HepG2 (cell line): ENCODE measurements around the gene TNFRSF11A. TPM values are rescaled to one million over a fixed set of nuclear protein-coding genes. Genes with fewer than 3 reads are reported as not detected.

Experiments
- ATAC-seq: fragments of 200-7000 bp; cut with Tn5 transposase; 3 replicates; pipeline ENCODE4 v1.9.1; 2020; ENCODE audit warnings: mild to moderate bottlenecking, moderate library complexity
- BruUV-seq: library from RNA; stranded (reverse); fragments of 400-500 nt; replicated peaks from 2 replicates; lab custom pipeline; 2021; lab: Mats Ljungman, UMichigan
- CTCF ChIA-PET: fragments of 300-600 bp; formaldehyde crosslinking; extraction: SDS; loops from one replicate; lab custom pipeline; 2021; ENCODE audit warnings: low total read pairs, inconsistent platforms, low intra/inter-chr PET ratio; lab: Yijun Ruan, JAX
- POLR2A ChIA-PET: fragments of 350-600 bp; sonication (Branson Sonifier 250); formaldehyde crosslinking; loops from one replicate; lab custom pipeline; 2020; ENCODE audit warnings: antibody characterized with exemption, inconsistent platforms; lab: Yijun Ruan, JAX
- DNase-seq: peaks from one replicate; pipeline ENCODE4 v3.0.0-alpha.2; 2015; ENCODE audit warnings: low spot score
- FAIRE-seq: peaks from 3 replicates; lab custom pipeline; 2011; peaks lifted over from hg19 to GRCh38; lab: Jason Lieb, UNC
- H2AFZ ChIP-seq: one replicate; pipeline ENCODE4 v1.6.1; 2011; ENCODE audit warnings: low read length, inconsistent platforms
- H3K27ac ChIP-seq: fragments of 300-600 bp; 3 replicates; pipeline ENCODE4 v1.8.0; 2011; ENCODE audit warnings: mixed run types, mild to moderate bottlenecking, mixed read lengths, low read length, inconsistent platforms; ENCODE audit not compliant: insufficient read depth; ENCODE audit errors: extremely low read length
- H3K27me3 ChIP-seq, 2 experiments: fragments of 200-600 bp in 1 of 2; 2 replicates in 1 of 2; 3 replicates in 1 of 2; pipeline versions ENCODE4 v1.6.0 to v1.8.0; 2011; ENCODE audit warnings: low read length in 2 of 2, mild to moderate bottlenecking in 2 of 2, moderate library complexity in 2 of 2, inconsistent platforms in 1 of 2; ENCODE audit not compliant: insufficient read depth in 2 of 2, control insufficient read depth in 1 of 2
- H3K36me3 ChIP-seq, 2 experiments: fragments of 200-600 bp in 1 of 2; replicated peaks in 1 of 2; 2 replicates in 1 of 2; 3 replicates in 1 of 2; pipeline versions ENCODE4 v1.5.1 to v1.8.0; 2011; ENCODE audit warnings: low read length in 2 of 2, inconsistent platforms in 1 of 2; ENCODE audit not compliant: insufficient read depth in 2 of 2, control insufficient read depth in 1 of 2
- H3K4me1 ChIP-seq: 2 replicates; pipeline ENCODE4 v1.5.1; 2012; ENCODE audit warnings: low read length, inconsistent platforms; ENCODE audit not compliant: insufficient read depth
- H3K4me2 ChIP-seq: 2 replicates; pipeline ENCODE4 v1.6.0; 2011; ENCODE audit warnings: low read depth, low read length, inconsistent platforms
- H3K4me3 ChIP-seq, 3 experiments: fragments of 200-600 bp in 1 of 3; sonication (generic), shearing (Covaris generic) in 1 of 3; replicated peaks in 1 of 3; 2 replicates each; pipeline ENCODE4 v1.5.1; 2011 to 2016; ENCODE audit warnings: low read length in 3 of 3, inconsistent platforms in 2 of 3, low read depth in 2 of 3, mild to moderate bottlenecking in 2 of 3, control low read depth in 1 of 3, mixed read lengths in 1 of 3; ENCODE audit not compliant: insufficient read depth in 1 of 3
- H3K79me2 ChIP-seq: one replicate; pipeline ENCODE4 v1.6.1; 2011; ENCODE audit warnings: low read length, inconsistent platforms; ENCODE audit not compliant: insufficient read depth
- H3K9ac ChIP-seq: 2 replicates; pipeline ENCODE4 v1.6.0; 2011; ENCODE audit warnings: mild to moderate bottlenecking, low read depth, low read length, inconsistent platforms; ENCODE audit not compliant: insufficient read depth
- H3K9me3 ChIP-seq: 2 replicates; pipeline ENCODE4 v1.5.1; 2012; ENCODE audit warnings: mild to moderate bottlenecking, low read length
- H4K20me1 ChIP-seq: 2 replicates; pipeline ENCODE4 v1.6.0; 2011; ENCODE audit warnings: inconsistent platforms, mild to moderate bottlenecking, low read length, moderate library complexity; ENCODE audit not compliant: insufficient read depth
- DMAP1 ChIP-seq: IDR thresholded peaks from 2 replicates; pipeline ENCODE4 v1.6.1; 2016
- ETV5 ChIP-seq: IDR thresholded peaks from 2 replicates; pipeline ENCODE4 v1.6.1; 2018; ENCODE audit warnings: missing biosample characterization, missing genetic modification reagents, inconsistent platforms, borderline replicate concordance
- FOSL1 ChIP-seq: sonication (generic); formaldehyde crosslinking; IDR thresholded peaks from 2 replicates; pipeline ENCODE4 v1.9.0; 2021; ENCODE audit warnings: missing genetic modification reagents, borderline replicate concordance
- FOSL2 ChIP-seq: sonication (generic); formaldehyde crosslinking; IDR thresholded peaks from 2 replicates; pipeline ENCODE4 v1.4.0; 2020; ENCODE audit warnings: missing genetic modification reagents
- GABPA ChIP-seq, 2 experiments: IDR thresholded peaks; 2 replicates each; pipeline ENCODE4 v1.6.1; 2011 to 2016; ENCODE audit warnings: low read depth in 2 of 2, low read length in 1 of 2, missing biosample characterization in 1 of 2, missing genetic modification characterization in 1 of 2
- HNF1A ChIP-seq, 2 experiments: sonication (generic) in 1 of 2; formaldehyde crosslinking in 1 of 2; IDR thresholded peaks; 2 replicates each; pipeline versions ENCODE4 v1.4.0 to v1.6.1; 2016 to 2020; ENCODE audit warnings: borderline replicate concordance in 1 of 2, low read depth in 1 of 2, mild to moderate bottlenecking in 1 of 2, missing genetic modification reagents in 1 of 2
- HNF4G ChIP-seq, 2 experiments: sonication (generic) in 1 of 2; formaldehyde crosslinking in 1 of 2; IDR thresholded peaks; 2 replicates each; pipeline versions ENCODE4 v1.4.0 to v1.6.1; 2011 to 2020; ENCODE audit warnings: borderline replicate concordance in 2 of 2, low read depth in 2 of 2, mild to moderate bottlenecking in 2 of 2, low read length in 1 of 2, missing genetic modification reagents in 1 of 2, moderate library complexity in 1 of 2
- HNRNPLL ChIP-seq: fragments of 200-400 bp; formaldehyde crosslinking; IDR thresholded peaks from 2 replicates; pipeline ENCODE4 v1.6.1; 2017; ENCODE audit warnings: mild to moderate bottlenecking, low read depth, low read length; ENCODE audit not compliant: poor library complexity, severe bottlenecking
- HOMEZ ChIP-seq: IDR thresholded peaks from 2 replicates; pipeline ENCODE4 v1.6.1; 2016; ENCODE audit warnings: low read depth
- HOXA3 ChIP-seq: sonication (generic); formaldehyde crosslinking; IDR thresholded peaks from 2 replicates; pipeline ENCODE4 v1.5.0; 2020; ENCODE audit warnings: missing genetic modification reagents
- KLF12 ChIP-seq: sonication (generic); formaldehyde crosslinking; IDR thresholded peaks from 2 replicates; pipeline ENCODE4 v1.4.0; 2020; ENCODE audit warnings: missing genetic modification reagents, borderline replicate concordance
- LCORL ChIP-seq, 2 experiments: fragments of 450-650 bp in 1 of 2; sonication (generic) in 1 of 2; formaldehyde crosslinking in 1 of 2; IDR thresholded peaks; 2 replicates each; pipeline versions ENCODE4 v1.5.0 to v1.6.1; 2017 to 2020; ENCODE audit warnings: antibody characterized with exemption in 1 of 2, missing genetic modification reagents in 1 of 2
- PCBP2 ChIP-seq: fragments of 200-400 bp; formaldehyde crosslinking; optimal IDR thresholded peaks from 2 replicates; pipeline ENCODE3; 2018; ENCODE audit warnings: low read length, low read depth; ENCODE audit not compliant: poor library complexity, severe bottlenecking
- POLR2A ChIP-seq, 2 experiments: IDR thresholded peaks; 2 replicates each; pipeline ENCODE4 v1.6.1; 2011; ENCODE audit warnings: low read depth in 2 of 2, low read length in 2 of 2, mild to moderate bottlenecking in 1 of 2, moderate library complexity in 1 of 2; ENCODE audit not compliant: insufficient read depth in 1 of 2
- SUZ12 ChIP-seq: fragments of 150-350 bp; IDR thresholded peaks from 2 replicates; pipeline ENCODE4 v1.6.1; 2014; ENCODE audit warnings: low read depth, low read length
- ZBTB7B ChIP-seq: sonication (generic); formaldehyde crosslinking; IDR thresholded peaks from 2 replicates; pipeline ENCODE4 v1.4.0; 2020; ENCODE audit warnings: missing genetic modification reagents
- ZC3H13 ChIP-seq: sonication (generic); formaldehyde crosslinking; IDR thresholded peaks from 2 replicates; pipeline ENCODE4 v1.8.1; 2023; ENCODE audit warnings: mild to moderate bottlenecking, missing genetic modification reagents, moderate library complexity
- ZNF230 ChIP-seq: sonication (generic); formaldehyde crosslinking; IDR thresholded peaks from 2 replicates; pipeline ENCODE4 v1.4.0; 2020; ENCODE audit warnings: mild to moderate bottlenecking, missing genetic modification reagents
- WGBS: methylation state at CpG from one replicate; pipeline ENCODE4 v1.1.6; 2017; ENCODE audit warnings: low lambda C conversion rate; 5-methylcytosine and 5-hydroxymethylcytosine counted together
- in situ Hi-C: cut with HindIII; loops from 2 replicates; pipeline ENCODE4 v1.10.0; 2017; ENCODE audit warnings: low pct_unique_long_range_greater_than_20kb; ENCODE audit not compliant: extremely low pct_ligation_motif_present
- intact Hi-C: fragments of 100-400 bp; cut with micrococcal nuclease; formaldehyde crosslinking; loops from one replicate; pipeline ENCODE4 v1.10.0; 2022; ENCODE audit not compliant: unreplicated experiment
- polyA plus RNA-seq, 8 experiments: library from polyadenylated mRNA; depleted of rRNA in 3 of 8; stranded (reverse) in 7 of 8; unstranded in 1 of 8; fragments of >200 nt; fragmentation: Illumina TruSeq in 4 of 8; extraction: Trizol in 4 of 8; gene quantifications; 2 replicates each; pipeline versions ENCODE4 v1.2.1 to v1.2.3, GENCODE V29; 2011 to 2016; ENCODE audit warnings: low read depth in 4 of 8, missing spikeins in 1 of 8, mixed read lengths in 1 of 8; ENCODE audit not compliant: insufficient read depth in 1 of 8
- total RNA-seq, 5 experiments: library from RNA; depleted of rRNA; stranded (reverse); fragments of >200 nt; fragmentation: Illumina TruSeq; extraction: Trizol; gene quantifications; 2 replicates each; pipeline ENCODE4 v1.2.3, GENCODE V29; 2016; ENCODE audit warnings: low read depth in 1 of 5

The TNFRSF11A gene
- total and polyA plus RNA-seq, 2 of the 13 experiments (the other 11 are each of a cell fraction or from before 2014, with no cell fraction given), result 4.6 to 6.4 TPM

- ATAC-seq (peak; percentile 92), DNase-seq (peak; percentile 85), FAIRE-seq (peak; percentile 59)
- ChIA-PET POLR2A (interaction anchor here (0.9 to 2.9 kb wide), 14 partner anchors 15 to 435 kb away, joined by 3 to 31 read pairs (median 5); partner anchors contain the start of gene ZCCHC2), CTCF (no interaction called here)
- in situ Hi-C loops (no loop called here), intact Hi-C loops (no loop called here)
- Histone ChIP-seq H4K20me1 (no peaks in the 10 kb centered on the region), H3K79me2 (no peaks in the 10 kb centered on the region), H3K9me3 (no peaks in the 10 kb centered on the region), H3K27ac (peak overlapping the region; percentile 89), H3K4me1 (peaks cover 74% of the 10 kb centered on the region), H3K9ac (peak overlapping the region; percentile 61), H3K36me3 (no peaks in the 10 kb centered on the region), H2AFZ (peak overlapping the region; percentile 56), H3K27me3 (no peaks in the 10 kb centered on the region), H3K4me2 (peak overlapping the region; percentile 79), H3K4me3 (peak overlapping the region; percentile 39 to 55 (median 48))
- BruUV-seq, result TSS peak; percentile 70
- WGBS, result 0% methylated on average over 9 of the region's 9 CpGs
- peak; percentile 81 for TF ChIP-seq FOSL1 (CRISPR knock-in tag)
- 0 out of 2 replicates have a peak, but pooled peaks have one; percentile 8 for TF ChIP-seq HOMEZ (CRISPR knock-in tag)
- TF ChIP-seq ZNF230 (CRISPR knock-in tag), result no peak
- no peak for TF ChIP-seq PCBP2
- TF ChIP-seq SUZ12, result no peak
- TF ChIP-seq ZC3H13 (CRISPR knock-in tag), result no peak
- TF ChIP-seq POLR2A (IDR thresholded peaks at IDR 0.05; ENCODE audit: insufficient read depth in 1 of 2, low read depth in 2 of 2, low read length in 2 of 2), result 0 out of 4 replicates have a peak, but pooled peaks of 1 of the 2 experiments have one; percentile 17
- TF ChIP-seq ZBTB7B (CRISPR knock-in tag), result 0 out of 2 replicates have a peak, but pooled peaks have one; percentile 10
- no peak for TF ChIP-seq KLF12 (CRISPR knock-in tag)
- peak; percentile 64; the same call in 1 of the 2 replicates for TF ChIP-seq ETV5 (CRISPR knock-in tag)
- TF ChIP-seq HOXA3 (CRISPR knock-in tag), result no peak; the same call in 1 of the 2 replicates
- no peak for TF ChIP-seq LCORL (IDR thresholded peaks at IDR 0.05)
- no peak for TF ChIP-seq LCORL (CRISPR knock-in tag; IDR thresholded peaks at IDR 0.05)
- no peak for TF ChIP-seq HNRNPLL
- TF ChIP-seq HNF4G (IDR thresholded peaks at IDR 0.05; ENCODE audit: borderline replicate concordance, low read depth, low read length), result peak; percentile 32; the same call in 1 of the 2 replicates
- no peak for TF ChIP-seq HNF4G (CRISPR knock-in tag; IDR thresholded peaks at IDR 0.05; ENCODE audit: borderline replicate concordance, low read depth)
- 0 out of 2 replicates have a peak, but pooled peaks have one; percentile 21 for TF ChIP-seq DMAP1
- peak; percentile 96 for TF ChIP-seq FOSL2 (CRISPR knock-in tag)
- TF ChIP-seq GABPA (IDR thresholded peaks at IDR 0.05; ENCODE audit: low read depth, low read length), result no peak
- no peak for TF ChIP-seq GABPA (CRISPR knock-in tag; IDR thresholded peaks at IDR 0.05; ENCODE audit: low read depth)
- TF ChIP-seq HNF1A (IDR thresholded peaks at IDR 0.05; ENCODE audit: low read depth), result no peak
- TF ChIP-seq HNF1A (CRISPR knock-in tag; IDR thresholded peaks at IDR 0.05; ENCODE audit: borderline replicate concordance), result no peak
Observed at GRCh38 chr18:62420513-62421209, 95.6 kb downstream of the TNFRSF11A start.
